Inferior parietal cortex (tissue), 1 donor: Measurements from ENCODE around the gene PLCB4.

Experiments
- DNase-seq: peaks from one replicate; pipeline ENCODE4 v3.0.0-alpha.2; 2016; ENCODE audit errors: extremely low spot score

Gene PLCB4

DNA sequence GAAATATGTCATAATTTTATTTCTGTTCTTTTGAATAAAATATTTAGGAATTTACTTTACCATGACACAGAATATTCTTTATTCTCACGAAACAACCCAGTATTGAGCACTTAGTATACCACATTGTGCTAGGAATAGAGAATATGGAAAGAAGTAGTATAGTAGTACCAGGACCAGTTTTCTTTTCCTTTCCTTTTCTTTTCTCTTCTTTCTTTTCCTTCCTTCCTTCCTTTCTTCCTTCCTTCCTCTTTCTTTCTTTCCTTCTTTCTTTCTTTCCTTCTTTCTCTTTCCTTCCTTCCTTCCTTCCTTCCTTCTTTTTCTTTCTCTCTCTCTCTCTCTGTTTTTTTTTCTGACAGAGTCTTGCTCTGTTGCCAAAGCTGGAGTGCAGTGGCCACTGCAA lies 7.5 kb upstream of the PLCB4 start:
- DNase-seq: no peak

DNA sequence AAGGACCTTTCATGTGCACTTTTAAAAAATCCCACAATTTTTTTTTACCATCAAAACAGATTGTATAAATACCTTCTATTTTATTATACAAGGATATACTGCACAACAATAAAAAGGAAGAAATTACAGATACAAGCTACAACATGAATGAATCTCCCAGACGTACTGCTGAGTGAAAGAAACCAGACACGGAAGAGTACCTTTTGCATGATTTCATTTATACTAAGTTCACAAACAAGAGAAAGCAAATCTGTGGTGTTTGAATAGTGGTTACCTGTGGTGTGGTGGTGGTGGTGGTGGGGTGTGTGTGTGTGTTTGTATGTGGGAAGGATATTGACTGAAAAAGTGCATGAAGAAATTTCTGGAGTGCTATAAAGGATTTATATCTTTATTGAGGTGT lies 6.8 kb upstream of the PLCB4 start:
- no peak for DNase-seq

DNA sequence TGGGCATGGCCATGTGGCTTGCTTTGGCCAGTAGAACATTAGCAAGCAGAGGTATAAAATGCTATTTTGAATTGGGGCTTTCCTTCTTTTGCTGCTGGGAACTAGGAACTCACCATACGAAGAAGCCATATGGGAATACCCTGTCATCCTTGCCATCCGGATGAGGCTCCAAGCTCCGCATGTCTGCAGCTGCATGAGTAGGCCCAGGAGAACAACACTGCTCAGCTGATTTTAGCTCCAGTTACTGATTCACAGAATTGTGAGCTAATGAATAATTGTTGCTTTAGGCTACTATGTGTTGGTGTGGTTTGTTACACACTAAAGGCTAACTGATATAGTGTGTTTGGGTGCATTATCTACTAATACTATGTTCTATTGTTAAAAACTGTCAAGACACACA lies 2.7 kb upstream of the PLCB4 start:
- peak; percentile 17 for DNase-seq

DNA sequence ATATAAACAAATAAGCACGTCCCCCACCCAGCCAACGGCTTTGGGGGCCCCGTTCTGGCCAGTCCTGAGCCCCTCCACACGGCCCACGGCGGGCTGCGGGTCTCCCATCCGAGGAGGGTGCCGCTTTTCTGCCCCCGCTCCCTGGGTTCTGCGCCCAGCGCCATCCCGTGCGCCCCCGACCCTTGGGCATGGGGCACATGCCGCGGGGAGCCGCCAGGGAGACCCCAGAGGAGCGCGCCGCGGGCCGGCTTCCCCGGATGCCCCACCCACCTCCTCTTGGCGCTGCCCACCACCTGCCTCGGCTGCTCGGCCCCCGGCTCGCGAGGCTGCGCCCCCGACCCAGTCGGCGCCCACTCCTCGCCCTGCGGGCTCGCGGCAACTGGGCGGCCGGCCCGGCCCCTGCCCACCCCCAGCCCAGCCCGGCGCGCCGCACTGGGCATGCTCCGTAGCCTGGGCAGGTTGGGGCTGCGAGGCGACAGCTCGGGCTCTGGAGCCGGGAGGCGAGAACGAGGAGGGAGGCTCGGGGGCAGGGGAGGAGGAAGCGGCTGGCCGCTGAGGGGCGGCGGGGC lies 570 bp upstream of the PLCB4 start:
- no peak for DNase-seq

DNA sequence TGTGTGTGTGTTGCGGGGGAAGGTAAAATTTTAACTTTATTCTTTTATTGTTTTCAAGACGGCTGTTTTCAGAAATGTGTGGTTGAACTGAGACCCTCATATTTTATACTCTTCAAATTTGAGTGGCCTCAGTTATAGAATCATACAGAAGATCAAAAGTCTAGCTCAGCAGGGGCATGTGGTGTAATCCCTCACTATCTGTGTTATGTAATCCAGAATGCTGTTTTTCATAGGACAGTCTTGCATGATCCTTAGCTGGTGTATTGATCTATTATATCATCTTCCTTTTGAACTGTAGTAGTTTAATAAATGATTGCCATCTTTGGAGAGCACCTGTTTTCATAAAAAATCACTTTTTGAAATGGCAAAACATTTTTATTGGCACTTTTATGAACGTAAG lies 1.4 kb downstream of the PLCB4 start:
- DNase-seq: no peak

DNA sequence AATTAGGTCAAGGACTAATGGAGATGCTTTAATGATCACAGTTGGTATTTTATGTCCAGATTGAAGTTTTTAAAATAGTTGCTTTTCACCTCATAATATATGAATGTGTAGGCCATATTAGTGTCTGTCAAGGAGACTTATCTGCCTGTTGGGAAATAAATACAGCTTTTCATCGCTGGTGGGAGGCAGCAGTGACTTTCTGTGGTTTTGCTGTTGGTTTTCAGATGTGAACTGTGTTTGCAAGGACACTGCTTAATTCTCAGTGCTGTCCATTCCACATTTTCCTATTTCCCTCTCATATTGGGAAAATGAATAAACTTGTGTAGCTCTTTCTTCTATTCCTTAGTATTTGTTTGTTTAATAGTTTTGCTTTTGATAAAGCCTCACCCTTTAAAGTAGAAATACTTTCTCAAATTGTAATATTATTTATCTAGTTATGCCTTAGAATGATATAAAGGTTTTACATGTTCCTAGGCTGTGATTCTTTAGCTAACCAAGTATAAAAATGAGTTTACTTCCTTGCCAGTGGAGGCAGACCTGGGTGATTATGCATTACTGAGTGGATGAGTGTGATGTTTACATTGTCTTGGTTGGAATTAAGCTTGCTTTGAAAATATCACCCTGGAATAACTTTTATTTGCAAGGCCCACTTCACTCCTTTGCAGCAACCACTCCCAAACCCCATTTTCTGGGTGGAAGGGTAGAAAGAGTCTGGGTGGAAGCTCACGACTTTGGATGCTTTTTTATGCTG lies 3.3 kb downstream of the PLCB4 start:
- DNase-seq: no peak

DNA sequence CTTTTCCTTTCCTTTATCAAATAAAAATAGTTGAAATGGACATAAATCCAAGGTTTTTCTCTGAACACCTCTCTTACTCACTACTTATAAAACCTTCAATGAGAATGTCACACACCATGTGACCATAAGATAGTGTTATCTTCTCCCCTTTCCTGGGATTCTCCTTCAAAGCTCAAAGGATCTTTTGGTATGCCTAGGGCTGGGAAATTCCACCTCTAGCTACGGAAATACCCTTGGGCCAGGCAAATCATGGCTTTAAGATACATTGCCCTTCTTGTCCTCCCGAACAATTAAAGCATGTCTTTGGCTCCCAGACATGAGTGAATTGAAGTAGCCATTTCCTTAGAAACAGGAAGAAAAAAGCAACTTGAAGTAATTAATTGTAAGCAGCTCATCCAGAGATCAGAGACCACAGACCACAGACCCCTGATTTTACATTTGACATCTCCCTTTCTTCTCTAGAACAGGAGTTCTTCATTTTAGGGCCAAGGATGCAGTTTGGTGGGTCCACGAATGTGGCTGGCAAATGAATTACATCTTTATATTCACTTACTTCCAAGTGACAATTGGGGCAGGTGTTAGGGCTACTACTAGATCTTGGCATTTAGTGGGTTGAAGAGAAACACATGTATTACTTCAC lies 4.1 kb downstream of the PLCB4 start:
- DNase-seq: no peak

DNA sequence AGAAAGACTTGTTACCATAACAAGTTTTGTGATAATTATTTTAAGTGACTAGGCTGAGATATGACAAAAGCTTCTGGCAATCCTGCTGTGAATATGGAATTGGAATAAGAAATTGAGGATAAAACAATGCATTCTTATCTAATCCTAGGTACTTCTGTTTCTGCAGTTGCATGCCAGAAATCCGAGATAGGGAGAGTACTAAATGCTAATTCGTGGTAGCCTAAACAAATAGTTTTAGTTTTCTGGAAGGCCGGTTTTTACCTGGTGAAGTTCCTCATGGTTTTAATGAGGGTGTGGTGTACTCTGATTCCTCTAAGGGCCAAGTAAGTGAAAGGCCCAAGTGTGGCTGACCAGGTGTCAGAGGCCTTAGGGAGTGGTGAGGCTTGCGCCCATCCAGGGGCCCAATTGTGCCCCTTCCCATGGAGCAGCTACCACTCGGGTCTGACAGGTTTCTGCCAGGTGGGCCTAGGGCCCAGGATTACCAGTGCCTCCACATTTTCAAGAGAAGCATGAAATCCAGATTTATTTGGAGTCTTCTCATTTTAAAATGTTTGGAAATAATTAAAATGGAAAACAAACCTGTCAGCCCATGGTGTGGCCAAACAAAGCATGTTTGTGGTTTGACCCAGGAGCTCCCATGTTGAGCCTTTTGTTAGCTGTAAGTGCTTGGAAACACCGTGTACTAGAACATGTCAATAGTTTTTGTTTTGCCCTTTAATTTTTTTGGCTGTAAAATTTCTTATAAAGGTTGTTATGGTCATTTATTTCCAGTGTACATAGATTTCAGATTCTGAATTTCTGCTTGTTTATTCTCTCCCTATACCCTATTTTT lies 6.6 kb downstream of the PLCB4 start:
- no peak for DNase-seq

DNA sequence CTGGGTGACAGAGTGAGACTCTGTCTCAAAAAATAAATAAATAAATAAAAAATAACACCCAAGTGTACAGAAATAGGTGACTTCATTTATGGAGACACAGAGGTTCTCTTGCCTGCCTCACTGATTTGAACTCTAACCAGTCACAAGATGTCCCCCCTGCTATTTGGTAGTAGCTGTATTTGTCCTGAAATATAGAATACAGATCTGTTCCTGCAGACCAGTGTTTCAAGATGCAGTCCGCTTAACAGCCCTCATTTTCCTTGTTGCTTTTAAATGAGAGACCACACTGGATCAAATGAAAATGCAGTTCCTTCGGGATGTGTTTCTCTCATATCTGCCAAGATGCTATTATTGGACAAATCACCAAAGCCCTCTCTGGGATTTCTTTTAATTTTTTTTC lies 7.6 kb downstream of the PLCB4 start:
- DNase-seq: no peak

DNA sequence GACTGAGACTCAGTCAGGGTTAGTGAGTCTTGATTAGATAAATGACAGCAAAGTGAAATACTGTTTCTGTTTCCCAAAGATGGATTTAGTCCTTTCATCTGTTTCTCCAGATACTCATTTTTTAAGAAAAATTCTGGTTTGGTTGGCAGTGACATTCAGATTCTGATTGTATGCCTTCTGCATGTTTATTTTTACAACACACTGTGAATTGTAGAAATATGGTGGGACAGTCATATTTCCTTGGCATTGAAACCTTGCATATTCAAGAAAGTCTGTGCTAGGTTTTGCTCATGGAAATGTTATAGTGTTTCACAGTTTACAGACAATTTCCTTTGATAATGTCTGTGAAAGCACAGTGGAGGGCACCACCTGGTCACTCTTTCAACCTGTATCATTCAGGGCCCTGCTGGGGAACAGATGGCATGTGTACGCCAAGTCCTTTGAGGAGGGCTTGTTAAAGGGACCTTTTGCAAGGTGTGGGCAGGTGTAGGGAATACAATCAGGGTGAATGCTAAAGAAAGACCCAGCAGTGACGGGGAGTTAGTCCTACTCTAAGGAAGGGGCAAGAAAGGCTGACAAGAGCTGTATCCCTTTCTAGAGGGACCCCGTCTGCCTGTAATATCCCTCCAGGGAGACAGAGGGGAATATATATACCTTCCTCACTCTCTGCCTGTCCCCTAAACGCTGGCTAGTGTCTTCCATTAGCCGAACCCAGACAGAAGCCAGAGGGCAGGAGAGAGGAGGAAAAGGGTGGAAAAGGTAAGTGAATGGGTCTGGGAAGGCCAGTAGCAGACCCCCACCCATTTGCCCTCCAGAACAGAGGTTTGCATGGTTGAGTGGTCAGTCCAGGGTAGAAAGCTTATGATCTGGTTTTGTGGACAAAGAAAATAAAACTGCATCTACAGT lies 10.2 kb downstream of the PLCB4 start:
- DNase-seq: no peak

DNA sequence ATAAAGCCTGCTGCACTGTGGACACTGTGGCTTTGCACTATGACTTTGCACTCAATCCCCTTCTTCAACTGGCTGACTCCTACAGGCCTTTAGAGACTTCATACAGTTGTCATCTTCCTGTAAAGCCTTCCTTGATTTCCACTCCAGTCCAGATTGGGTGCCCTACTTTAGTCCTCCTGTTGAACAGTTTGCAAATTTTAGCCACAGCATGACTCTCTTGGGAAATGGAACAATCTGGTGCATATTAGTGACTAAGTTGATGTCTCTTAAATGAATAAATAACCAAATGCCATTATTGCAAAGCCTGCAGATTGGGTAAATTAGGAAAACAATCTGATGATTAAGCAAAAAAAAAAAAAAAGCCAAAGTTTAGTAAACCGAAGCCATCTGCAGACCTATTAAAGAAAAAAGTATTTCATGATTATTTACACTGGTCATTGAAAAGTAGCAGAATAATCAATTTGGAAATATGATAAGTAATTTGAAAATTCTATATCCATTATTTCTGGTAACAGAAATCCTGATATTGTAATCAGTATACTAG lies 12.6 kb downstream of the PLCB4 start:
- DNase-seq: no peak

DNA sequence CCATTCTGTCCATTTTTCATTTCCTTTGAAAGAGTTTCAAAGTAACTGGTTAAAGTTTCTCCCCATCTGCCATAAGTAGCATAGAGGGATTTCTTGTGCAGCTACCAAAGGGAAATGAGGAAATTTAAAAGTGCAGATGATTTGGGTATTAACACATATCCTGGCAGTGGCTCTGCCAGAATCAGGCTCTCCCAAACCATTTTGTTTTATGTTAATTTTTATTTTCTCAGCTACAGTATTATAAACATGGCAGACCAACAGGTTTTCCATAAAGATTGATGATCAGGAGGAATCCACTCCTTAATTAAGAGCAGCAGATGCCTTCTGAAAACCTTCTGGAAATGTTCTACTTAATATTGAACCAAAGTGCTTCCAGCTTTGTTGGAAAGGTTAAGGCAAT lies 13.9 kb downstream of the PLCB4 start:
- no peak for DNase-seq

DNA sequence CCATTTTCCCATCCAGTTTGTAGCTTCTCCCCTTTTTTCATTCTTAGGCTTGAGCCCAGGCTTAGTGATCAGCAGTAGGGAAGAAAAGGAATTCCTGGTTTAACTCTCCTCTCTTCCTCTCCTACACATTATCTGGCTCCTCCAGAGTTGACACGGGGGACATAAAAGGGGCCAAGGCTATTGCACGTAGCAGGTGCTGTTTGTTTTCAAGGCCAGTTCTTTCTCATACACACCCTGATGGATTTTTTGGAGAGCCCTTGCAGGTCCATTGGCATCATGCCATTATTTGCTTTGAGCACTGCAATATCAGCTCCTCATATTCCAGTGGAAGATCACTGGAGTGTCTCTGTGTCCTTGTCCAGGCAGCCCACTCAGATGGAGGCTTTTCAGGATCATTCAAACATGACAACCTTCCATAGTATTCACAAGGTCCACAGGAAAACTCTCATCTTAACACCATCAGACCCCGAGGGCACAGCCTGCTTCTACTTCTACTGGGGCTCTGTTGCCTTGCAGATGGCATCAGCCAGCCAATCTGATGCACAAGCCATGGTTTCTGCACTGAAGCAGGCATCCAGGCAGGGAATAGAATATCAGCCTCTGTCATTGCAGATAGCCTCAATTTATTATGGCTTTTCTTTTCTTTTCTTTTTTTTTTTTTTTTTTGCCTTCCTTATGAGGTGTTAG lies 18.8 kb downstream of the PLCB4 start:
- DNase-seq: no peak

DNA sequence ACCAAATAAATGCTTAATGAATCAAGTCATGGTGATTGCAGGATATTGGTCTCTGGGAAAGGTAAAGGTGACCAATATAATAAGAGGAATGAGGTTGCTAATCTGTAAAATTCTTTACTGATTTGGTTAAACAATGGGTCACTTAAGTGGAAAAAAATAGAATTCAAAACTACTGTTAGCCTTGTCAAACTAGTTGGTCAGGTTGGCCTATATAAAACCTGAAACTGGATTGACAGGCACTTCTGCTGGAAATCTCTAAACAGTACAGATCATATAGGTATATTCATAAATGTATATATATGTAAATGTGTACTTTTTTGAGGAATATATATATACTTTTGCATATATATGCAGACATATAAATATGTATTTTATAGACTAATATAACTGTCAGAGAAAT lies 19.7 kb downstream of the PLCB4 start:
- DNase-seq: no peak

DNA sequence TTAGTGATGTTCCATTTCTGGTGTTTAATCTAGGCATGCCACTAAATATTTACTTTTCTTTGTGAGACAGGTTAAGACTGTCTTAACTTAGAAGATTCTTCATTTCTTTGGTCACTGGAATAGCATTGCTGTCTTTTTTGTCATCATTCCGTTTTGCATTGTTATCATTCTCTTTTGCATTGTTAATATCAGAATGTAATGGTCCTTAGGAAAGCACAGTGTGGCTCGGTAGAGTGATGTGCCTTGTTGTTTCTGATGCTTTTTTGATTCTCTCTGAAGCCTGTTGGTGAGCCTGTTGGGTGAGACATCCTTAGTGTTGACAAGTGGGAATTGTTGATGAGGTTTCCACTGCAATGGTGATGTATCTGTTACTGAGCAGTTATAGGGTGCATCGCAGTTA lies 23.2 kb downstream of the PLCB4 start:
- DNase-seq: no peak

DNA sequence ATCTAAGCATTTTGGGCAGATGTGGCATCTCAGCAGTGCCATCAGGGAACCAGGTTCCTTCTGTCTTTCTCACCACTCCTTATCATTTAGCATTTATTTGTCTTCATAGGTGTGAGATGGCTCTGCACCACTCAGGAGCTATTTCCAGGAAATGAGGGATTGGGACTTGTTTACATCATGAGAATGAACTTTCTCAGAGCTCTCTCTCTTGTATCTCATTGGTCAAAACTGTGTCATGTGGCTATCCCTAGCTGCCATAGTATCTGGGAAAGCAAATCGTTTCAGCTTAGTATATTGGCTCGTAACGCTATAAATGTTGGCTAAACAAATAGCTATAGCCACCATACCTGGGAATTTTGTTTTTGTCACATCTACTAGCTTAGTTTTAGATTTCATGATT lies 23.8 kb downstream of the PLCB4 start:
- DNase-seq: no peak

DNA sequence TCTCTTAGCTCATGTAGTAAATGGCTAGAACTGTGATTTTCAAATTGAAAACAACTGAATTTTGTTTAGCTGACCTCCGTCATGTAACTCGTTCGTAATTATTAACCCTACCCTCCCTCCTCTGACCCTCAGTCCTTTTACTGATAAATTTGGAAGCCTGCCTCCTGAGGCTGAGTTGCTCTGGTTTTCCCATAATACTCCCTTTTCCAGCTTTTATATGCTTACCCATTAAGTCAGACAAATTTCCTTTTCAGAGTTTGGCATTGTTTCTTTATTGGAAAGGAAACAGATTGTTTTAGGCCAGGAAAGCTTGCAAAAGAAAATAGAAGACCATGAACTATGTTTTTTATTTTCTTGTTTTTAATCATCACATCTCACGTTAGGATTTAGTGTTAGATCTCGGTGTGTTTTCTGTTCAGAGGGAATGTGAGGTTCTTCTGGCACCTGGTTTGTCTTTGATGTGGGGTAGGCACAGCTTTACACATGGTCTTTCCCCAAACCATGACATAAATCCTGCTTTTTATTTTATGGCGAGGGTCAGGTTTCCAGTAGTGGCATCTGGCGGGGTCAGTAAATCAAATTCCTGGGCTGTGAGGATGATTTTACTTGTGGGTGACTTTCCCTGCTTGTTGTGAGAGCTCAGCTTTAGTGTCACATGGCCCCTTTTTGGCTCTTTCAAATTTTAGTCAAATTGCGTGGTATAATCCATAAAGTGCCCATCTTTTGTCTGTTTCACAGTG lies 24.5 kb downstream of the PLCB4 start:
- no peak for DNase-seq

DNA sequence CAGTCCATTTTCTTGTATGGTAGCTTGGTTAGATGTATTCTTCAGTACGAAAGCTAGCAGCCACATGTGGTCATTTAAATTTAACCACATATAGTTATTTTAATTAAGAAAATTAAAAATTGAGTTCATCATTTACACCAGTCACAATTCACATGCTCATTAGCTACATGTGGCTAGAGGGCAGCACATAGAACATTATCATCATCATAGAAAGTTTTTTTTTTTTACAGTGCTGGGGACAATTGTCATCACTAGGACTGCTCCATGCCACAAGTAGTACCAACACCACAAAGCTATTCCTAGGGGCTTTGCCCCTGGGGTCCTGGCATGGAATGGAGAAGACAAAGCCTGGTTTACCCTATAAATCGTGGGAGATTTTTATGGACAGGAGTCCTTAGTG lies 30.5 kb downstream of the PLCB4 start:
- DNase-seq: no peak

DNA sequence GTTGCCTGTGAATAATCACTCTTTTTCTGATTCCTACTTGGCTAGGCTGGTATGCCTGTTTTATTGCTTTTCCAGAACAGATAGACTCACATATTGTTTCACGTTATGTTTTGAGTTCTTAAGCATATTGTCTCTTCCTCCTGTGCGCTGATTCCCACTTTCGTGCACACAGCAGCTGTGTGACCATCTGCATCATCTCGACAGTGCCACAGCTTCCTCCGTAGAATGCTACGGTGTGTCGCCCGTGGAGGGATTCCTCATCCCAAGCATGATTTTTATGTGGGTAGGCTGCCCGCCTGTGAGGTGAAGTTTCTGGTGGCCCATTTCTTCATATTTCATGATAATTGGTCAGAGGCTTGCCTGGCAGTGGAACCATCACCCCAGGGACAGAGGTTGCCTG lies 31.8 kb downstream of the PLCB4 start:
- DNase-seq: no peak

DNA sequence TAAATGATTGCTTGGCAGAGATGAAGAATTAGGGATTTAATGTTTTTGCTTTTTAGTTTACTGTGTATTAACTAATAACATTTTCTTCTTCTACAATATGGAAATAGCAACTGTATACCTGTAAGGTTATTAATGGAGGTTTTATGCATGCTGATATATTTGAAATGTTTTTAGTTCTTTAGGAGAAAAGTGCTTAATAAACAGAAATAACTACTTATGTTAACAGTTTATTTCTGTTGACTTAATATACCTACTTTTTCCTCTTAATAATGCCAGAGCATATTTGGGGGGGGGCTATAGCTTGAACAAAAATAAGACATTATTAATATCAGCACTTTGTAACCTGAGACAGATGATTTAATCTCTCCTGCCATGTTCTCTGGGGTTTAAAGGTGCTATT lies 33.6 kb downstream of the PLCB4 start:
- no peak for DNase-seq
